HG03378 (cell line): ENCODE data around the gene BACH2.
"Not testable (repeated sequence)": the region's sequence is repeated elsewhere in the genome, so short reads cannot be mapped to it uniquely, and the experiment has no call there.

Experiments used
- ATAC-seq: cut with Tn5 transposase; IDR thresholded peaks from one replicate; pipeline ENCODE4 v1.9.1; 2021; ENCODE audit warnings: mild to moderate bottlenecking, moderate library complexity; ENCODE audit not compliant: unreplicated experiment

Gene BACH2

GRCh38 chr6:90045535-90045934, 251.1 kb downstream of the BACH2 start:
- no peak for ATAC-seq

DNA sequence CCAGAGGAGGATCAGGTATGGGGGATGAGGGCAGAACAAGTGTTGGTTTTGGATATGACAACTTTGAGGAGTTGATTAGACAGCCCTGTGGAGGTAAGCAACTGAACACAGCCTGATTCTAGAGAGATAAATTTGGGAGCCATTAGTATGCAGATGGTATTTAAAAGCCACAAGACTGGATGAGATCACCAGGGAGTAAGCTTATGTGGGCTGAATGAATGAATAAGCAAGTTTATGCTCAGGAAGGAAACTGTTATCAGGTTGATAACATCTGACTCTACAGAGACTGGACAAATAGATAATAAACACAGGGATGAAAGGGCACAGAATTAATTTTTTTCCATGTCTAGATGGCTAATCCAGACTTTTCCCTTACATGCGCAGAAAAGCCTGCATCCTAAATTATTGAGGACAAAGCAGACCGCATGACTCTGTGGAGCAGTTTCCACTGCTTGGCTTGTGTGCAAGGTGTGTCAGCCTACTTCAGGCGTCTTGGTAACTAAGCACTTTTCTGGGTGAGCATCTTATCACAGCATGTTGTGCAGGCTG, 251.7 kb downstream of the BACH2 start:
- ATAC-seq, result no peak

- ATAC-seq, result no peak
Measured at GRCh38 chr6:90044182-90044832, 252.3 kb downstream of the BACH2 start.

GRCh38 chr6:90040931-90041330, 255.7 kb downstream of the BACH2 start:
- ATAC-seq, result no peak

DNA sequence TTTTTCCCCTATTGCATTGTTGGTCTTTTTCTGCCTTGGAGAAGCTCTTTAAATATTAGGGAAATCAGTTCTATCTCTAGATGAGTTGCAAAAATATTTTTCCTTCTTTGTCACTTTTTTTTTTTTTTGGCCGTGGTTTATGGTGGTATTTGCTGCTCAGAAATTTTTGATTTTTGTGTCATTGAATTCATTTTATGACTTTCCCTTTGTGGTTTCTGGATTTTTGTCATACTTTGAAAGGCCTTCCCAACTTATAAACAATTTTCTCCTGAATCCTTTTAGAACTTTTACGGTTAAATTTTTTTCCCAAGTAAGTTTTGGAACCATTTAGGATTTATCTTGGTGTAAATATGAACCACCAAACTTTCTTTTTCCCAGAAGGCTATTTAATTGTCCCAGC, 256.7 kb downstream of the BACH2 start:
- no peak for ATAC-seq

DNA sequence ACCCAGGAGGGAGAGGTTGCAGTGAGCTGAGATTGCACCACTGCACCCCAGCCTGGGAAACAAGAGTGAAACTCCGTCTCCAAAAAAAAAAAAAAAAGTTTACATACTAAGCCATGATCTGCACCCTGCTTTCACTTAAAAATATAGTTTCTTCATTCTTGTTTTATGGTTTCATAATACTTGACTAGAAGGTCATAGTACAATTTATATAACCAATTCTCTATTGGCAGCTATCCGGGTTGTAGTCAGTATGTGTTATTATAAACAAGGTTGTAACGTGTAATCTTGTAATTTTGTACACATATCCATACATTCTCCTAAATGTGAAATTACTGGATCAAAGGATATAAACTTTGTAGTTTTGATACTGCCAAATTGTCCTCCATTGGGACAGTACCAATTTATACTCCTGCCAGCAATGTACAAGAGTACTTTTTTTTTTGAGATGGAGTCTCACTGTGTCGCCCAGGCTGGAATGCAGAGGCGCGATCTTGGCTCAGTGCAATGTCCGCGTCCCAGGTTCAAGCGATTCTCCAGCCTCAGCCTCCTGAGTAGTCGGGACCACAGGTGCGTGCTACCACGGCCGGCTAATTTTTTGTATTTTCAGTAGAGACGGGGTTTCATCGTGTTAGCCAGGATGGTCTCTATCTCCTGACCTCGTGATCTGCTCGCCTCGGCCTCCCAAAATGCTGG, 257.5 kb downstream of the BACH2 start:
- ATAC-seq, result no peak

GRCh38 chr6:90036963-90037362, 259.7 kb downstream of the BACH2 start:
- ATAC-seq, result no peak

- no peak for ATAC-seq
Measured at GRCh38 chr6:90035047-90035723, 261.5 kb downstream of the BACH2 start.

DNA sequence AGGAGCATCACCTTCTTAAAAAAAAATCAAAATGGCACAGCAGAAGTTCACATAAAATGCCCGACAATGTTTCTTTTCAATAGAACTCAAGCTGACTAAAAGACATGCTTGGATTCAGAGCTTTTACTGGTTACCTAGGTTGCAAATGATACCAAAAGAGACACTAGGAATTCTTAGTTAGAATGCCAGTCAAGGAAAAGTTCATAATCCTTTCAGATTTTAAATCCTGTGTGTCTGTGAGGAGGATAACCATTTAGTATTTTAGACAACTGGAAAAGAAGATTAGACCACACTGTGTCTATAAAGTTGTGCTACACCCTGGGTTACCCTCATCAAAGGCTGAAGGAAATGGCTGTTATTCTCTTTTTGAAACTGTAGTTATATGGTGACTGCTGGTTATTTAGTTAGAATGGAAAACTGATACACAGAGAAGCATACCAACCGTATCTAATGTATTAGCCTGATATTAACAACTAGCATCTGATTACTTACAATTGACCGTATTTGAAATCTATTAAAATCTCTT, 262.8 kb downstream of the BACH2 start:
- ATAC-seq, result no peak

DNA sequence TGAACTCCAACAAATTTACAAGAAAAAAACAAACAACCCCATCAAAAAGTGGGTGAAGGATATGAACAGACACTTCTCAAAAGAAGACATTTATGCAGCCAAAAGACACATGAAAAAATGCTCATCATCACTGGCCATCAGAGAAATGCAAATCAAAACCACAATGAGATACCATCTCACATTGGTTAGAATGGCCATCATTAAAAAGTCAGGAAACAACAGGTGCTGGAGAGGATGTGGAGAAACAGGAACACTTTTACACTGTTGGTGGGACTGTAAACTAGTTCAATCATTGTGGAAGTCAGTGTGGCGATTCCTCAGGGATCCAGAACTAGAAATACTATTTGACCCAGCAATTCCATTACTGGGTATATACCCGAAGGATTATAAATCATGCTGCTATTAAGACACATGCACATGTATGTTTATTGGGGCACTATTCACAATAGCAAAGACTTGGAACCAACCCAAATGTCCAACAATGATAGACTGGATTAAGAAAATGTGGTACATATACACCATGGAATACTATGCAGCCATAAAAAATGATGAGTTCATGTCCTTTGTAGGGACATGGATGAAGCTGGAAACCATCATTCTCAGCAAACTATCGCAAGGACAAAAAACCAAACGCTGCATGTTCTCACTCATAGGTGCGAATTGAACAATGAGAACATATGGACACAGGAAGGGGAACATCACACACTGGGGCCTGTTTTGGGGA, 264.0 kb downstream of the BACH2 start:
- ATAC-seq, result not testable (repeated sequence)

- ATAC-seq, result no peak
Measured at GRCh38 chr6:90028995-90029635, 267.5 kb downstream of the BACH2 start.

GRCh38 chr6:90028066-90028778, 268.4 kb downstream of the BACH2 start:
- ATAC-seq, result no peak

DNA sequence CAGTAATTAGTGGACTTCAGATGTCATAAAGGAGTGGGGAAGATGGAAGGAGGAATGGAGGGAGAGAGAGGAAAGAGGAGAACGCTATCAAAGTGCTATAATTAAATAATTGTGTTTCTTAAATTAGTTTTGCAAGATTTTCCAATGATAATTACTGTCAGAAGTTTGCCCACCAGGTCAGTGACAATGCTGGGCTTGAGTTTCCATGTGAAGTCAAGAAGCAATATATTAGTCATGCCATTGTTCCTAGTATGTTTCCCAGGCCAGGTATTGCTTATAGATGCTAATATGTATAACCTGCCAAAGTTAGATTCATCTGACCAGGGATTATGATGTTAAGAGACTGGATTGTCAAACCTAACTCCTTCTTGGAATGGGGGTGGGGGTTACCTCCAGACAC, 270.4 kb downstream of the BACH2 start:
- ATAC-seq, result no peak

DNA sequence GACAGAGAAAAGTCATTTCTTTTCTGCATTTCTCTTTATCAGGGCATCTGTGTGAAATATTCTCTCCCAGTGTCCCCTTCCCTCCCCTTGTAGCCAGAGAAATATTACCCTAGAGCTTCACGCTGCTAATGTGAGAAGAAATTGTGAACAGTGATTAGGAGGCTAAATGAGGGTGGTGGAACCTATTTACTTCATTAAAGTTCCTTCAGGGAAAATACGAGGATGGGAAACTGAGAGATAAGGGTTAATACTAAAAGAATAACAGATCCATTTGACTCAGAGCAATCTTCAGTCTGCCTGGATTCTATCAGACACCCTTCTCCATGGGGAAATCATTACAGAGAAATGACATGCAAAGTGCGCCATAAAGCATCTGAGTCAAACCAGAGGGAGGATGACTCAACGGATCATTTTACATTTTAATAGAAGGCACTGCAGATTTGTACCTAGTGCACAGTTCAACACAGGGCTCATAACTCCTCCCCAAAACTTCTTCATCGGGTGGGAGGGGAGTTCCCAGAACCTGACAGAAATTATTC, 271.1 kb downstream of the BACH2 start:
- ATAC-seq, result no peak

DNA sequence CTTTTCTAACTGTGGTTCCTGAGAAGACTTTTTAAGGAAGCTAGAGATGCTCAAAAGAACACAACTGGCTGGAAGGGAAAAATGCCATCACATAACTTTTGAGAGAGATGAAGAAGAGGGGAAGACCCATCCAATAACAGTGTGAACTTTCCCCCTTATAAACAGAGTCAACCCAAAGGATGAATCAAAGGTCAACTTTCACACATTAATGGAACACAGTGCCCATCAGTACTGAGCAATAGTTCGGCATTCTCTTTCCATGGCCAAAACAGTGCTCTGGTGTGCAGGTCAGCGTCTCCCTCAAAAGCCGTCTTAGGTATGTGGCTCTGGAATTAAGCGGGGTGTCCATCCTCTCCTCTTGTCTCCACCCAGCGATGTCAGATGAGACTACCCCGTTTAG, 272.0 kb downstream of the BACH2 start:
- no peak for ATAC-seq

GRCh38 chr6:90021711-90022110, 274.9 kb downstream of the BACH2 start:
- ATAC-seq, result no peak

- ATAC-seq, result no peak
Measured at GRCh38 chr6:90020746-90021145, 275.9 kb downstream of the BACH2 start.

- ATAC-seq, result no peak
Measured at GRCh38 chr6:90019216-90019615, 277.4 kb downstream of the BACH2 start.

GRCh38 chr6:90015883-90016282, 280.8 kb downstream of the BACH2 start:
- no peak for ATAC-seq
